ENCODE data around the gene ADISSP.

ADISSP gene

GRCh38 chr20:3711484-3711941 is 56.0 kb downstream of the ADISSP start:
- no peak for DNase-seq

- DNase-seq: no peak
Observed at GRCh38 chr20:3710703-3711483, 56.7 kb downstream of the ADISSP start.

GRCh38 chr20:3710011-3710466 is 57.5 kb downstream of the ADISSP start:
- DNase-seq: no peak

- DNase-seq: no peak
Observed at GRCh38 chr20:3707508-3707899, 60.0 kb downstream of the ADISSP start.

GRCh38 chr20:3706774-3707507 is 60.6 kb downstream of the ADISSP start:
- DNase-seq: no peak

- DNase-seq: no peak
Observed at GRCh38 chr20:3705970-3706739, 61.4 kb downstream of the ADISSP start.

GRCh38 chr20:3705491-3705969 is 62.0 kb downstream of the ADISSP start:
- no peak for DNase-seq

- no peak for DNase-seq
Observed at GRCh38 chr20:3704087-3704486, 63.5 kb downstream of the ADISSP start.

Measured in cerebellar nuclear complex (tissue), 1 donor.